HG02938 (cell line): ENCODE data around the gene RNF112.

Experiments used
- ATAC-seq: cut with Tn5 transposase; IDR thresholded peaks from one replicate; pipeline ENCODE4 v1.9.1; 2021; ENCODE audit warnings: mild to moderate bottlenecking, moderate library complexity; ENCODE audit not compliant: unreplicated experiment

The RNF112 gene

GRCh38 chr17:19387921-19388521, 23.0 kb upstream of the RNF112 start:
- no peak for ATAC-seq

- no peak for ATAC-seq
These were observed 21.9 kb upstream of the RNF112 start for GRCh38 chr17:19388791-19389785.

GRCh38 chr17:19390951-19391350, 20.1 kb upstream of the RNF112 start:
- ATAC-seq = no peak

- ATAC-seq = no peak
These were observed 19.6 kb upstream of the RNF112 start for GRCh38 chr17:19391432-19391831.

- no peak for ATAC-seq
These were observed 18.7 kb upstream of the RNF112 start for GRCh38 chr17:19392303-19392702.

GRCh38 chr17:19397556-19398041, 13.4 kb upstream of the RNF112 start:
- ATAC-seq = no peak

GRCh38 chr17:19398301-19399181, 12.5 kb upstream of the RNF112 start:
- no peak for ATAC-seq

- ATAC-seq = no peak
These were observed 11.1 kb upstream of the RNF112 start for GRCh38 chr17:19399750-19400450.

GRCh38 chr17:19401321-19402010, 9.6 kb upstream of the RNF112 start:
- ATAC-seq = no peak

GRCh38 chr17:19402171-19402570, 8.9 kb upstream of the RNF112 start:
- ATAC-seq = no peak

GRCh38 chr17:19403021-19403420, 8.0 kb upstream of the RNF112 start:
- no peak for ATAC-seq

GRCh38 chr17:19404264-19404663, 6.8 kb upstream of the RNF112 start:
- ATAC-seq = no peak

GRCh38 chr17:19405114-19405513, 5.9 kb upstream of the RNF112 start:
- ATAC-seq = no peak

- ATAC-seq = no peak
These were observed 3.3 kb upstream of the RNF112 start for GRCh38 chr17:19407601-19408345.

GRCh38 chr17:19408346-19408710, 2.7 kb upstream of the RNF112 start:
- no peak for ATAC-seq

- no peak for ATAC-seq
These were observed 2.0 kb upstream of the RNF112 start for GRCh38 chr17:19409066-19409465.

GRCh38 chr17:19409509-19409908, 1.5 kb upstream of the RNF112 start:
- no peak for ATAC-seq

GRCh38 chr17:19410091-19410490, 941 bp upstream of the RNF112 start:
- ATAC-seq = no peak

GRCh38 chr17:19411631-19412030, 599 bp downstream of the RNF112 start:
- ATAC-seq = no peak
